ENCODE measurements around the gene TENM3.

TENM3 gene

DNA sequence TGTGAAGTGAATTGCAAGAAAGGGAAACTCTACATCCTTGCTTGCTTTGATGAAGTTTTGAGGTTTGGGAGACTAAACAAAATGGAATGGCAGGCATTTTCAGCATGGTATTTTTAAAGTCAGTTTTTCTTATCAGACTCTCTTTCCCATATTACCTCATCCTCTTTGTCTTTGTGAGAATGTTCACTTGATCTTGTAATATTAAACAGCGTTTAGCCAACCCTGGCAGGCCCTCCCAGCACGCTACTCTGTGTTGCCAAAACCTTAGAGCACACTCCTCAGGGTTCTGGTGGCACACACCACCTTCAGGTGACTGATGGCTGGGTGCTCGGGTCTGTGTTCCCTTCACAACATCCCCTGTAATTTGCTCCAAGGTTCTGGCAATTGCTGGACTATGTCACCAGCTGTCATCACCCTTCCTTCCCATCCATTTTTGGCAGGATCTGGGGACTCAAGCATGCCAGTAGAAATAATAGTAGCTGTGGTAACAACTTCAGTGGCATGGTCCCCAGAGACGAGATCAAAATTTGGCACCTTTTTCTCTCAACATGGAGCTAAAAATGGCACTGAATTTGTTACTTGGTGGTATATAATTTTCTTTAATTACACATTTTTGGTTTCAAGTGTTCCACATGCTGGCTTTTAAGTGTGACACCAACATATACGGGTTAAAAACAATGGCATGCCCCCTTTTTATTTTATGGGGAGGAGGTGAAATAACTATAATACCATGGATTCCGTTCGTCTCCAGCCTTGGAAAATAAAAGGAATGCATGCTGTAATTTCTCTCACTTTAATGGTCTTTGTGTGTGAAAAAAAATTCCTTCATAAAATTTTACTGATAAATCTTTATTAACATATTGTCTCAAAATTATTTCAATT lies 400.8 kb downstream of the TENM3 start:
- no peak for DNase-seq

DNA sequence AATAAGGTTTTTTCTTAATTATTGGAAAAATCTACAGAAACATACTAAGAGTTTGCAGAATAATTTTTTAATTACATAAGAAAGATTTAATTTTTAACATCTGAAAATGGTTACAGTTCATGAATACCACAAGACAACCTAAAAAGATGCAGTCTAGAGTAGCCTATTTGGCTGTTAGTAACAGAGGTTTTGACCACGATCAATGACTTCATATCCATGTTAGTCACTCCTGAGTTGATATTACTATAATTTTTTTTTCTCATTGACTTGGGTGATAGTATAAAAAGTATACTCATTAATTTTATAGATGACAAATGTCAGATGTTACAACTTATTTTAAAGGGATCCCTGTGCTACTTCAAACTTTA lies 401.5 kb downstream of the TENM3 start:
- DNase-seq, result no peak

DNA sequence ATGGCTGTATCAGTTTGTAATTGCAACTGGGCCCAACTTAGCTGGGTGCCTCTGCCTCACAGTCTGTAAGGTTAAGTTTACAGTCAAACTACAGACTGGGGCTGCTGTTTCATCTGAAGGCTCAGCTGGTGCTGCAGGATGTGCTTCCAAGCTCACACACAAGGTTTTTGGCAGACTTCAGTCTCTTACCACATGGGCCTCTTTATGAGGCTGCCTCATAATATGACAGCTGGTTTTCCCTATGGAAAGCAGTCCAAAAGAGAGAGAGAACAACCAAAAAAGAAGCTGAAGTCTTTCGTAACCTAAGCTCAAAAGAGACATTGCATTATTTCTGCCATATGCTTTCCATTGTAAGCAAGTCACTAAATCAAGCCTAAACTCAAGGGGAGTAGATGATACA lies 402.3 kb downstream of the TENM3 start:
- DNase-seq, result no peak

DNA sequence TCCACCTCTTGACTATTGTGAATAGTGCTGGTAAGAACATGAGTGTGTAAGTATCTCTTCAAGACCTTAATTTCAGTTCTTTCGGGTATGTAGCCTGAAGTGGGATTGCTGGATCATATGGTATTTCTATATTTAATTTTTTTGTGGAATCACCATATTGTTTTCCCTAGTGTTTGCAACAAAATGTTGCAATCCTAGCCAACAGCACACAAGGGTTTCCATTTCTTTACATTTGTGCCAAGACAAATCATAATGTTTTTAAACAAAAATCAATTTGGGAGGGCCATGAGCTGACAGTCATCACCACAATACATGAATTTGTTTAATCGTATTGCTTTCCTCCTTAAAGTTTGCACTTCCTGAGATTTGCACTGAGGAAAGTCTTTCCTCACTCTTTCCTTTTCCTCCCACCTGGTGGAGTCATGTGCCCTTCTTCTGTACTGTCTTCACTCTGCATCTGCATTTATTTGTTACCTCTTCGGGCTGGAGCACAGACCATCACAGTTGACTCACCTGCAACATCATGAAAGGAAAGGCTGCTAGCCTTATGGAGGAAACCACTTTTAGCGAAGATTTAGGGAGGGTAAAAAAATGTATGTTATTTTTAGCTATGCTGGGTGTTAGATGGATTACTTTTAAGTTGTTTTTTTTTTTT lies 404.6 kb downstream of the TENM3 start:
- no peak for DNase-seq

DNA sequence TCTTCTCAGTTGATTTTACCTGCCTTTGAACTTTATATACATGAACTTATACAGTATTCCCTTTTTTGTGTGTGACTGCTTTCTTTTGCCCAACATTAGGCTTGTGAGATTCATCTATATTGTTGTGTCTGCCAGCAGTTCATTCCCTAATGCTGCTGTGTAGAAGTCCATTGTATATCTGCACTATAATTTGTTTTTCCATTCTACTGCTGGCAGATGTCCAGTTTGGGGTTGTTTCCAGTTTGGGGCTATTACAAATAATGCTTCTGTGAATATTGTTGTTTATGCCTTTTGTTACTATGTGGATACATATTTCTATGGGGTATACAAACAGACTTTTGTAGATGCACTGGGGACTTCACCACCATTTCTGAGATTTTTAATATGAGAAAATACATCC lies 405.6 kb downstream of the TENM3 start:
- DNase-seq, result no peak

DNA sequence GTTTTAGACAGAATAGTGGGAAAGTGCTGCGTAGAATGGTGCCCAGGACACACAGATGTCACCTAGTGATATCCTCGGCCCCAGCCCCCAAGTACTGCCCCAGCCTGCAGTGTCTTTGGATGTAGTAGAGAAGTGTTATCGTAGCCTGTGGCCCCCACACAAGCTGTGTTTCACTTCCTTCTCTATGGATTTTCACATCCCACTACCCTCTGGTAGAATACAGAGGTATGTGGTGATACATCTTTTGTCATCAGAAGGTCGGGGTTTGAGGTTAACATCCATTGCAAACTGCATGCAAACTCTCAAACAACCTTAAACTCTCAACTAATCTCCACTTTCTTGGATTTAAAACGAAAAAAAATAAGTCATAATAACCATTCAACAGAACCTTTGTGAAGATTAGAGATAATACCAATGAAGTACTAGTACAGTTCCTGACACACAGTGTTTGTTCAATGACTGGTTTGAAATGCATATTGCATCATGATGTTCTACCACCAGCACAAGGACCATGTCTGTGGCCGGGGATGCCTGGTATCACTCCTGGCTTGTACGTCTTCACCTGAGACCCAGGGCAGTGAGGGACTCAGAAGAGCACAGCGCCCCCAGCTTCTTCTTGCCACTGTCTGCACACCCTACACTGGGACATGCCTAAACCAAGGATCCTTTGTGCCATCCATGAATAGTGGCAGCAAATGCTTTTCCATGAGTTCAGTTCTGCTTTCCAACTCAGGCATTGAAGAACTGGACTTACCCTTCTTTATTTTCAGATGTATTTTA lies 406.7 kb downstream of the TENM3 start:
- DNase-seq, result no peak

DNA sequence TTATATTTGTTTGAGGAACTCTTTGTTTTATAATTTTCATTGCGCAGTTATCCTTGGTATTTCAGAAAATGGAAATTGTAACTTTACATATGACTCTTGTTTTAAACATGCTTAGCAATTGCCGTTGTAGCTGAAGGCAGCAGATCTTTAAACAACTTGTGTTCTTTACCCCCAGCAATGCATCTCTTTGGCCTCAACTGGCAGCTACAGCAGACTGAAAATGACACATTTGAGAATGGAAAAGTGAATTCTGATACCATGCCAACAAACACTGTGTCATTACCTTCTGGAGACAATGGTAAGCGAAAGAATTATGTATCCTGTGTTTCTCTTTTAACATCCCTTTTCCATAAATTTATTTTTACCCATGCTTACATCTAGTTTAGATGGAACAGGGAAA lies 410.4 kb downstream of the TENM3 start:
- no peak for DNase-seq

DNA sequence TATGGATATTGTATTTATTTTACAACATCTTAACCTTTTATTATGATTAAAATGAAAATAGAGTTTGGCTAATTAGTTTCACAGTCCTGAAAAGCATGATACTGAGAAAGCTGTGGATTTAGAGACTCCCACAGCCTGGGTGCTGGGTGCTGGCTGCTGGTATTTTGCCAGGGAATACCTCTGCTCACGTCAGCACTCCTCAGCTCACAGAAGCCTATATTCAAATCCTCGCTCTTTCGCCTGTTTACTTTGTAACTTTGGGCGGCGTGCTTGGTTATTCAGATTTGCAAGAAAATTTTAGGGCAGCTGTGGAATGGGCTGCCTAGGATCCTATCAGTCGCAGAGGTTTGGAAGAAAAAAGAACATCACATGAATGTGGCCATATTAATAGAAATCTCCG lies 412.1 kb downstream of the TENM3 start:
- no peak for DNase-seq

DNA sequence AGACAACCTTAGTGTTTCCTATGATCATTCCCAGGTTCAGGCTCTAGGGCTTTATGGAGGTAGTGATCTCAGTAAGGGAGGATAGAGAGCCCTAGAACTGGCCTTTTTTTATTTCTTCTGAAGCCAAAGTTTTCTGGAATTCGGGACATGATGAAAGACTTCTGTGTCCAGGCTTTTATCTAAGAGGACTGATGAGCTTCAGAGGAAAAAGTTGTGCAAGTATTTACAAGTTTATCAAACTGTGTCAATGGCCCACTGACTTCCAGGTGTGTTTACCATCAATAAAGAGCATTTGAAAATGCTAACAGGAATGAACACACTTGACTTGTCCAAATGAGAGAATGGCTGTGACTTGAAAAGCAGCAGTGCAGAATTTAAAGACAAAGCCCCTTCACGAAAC lies 419.3 kb downstream of the TENM3 start:
- no peak for DNase-seq

DNA sequence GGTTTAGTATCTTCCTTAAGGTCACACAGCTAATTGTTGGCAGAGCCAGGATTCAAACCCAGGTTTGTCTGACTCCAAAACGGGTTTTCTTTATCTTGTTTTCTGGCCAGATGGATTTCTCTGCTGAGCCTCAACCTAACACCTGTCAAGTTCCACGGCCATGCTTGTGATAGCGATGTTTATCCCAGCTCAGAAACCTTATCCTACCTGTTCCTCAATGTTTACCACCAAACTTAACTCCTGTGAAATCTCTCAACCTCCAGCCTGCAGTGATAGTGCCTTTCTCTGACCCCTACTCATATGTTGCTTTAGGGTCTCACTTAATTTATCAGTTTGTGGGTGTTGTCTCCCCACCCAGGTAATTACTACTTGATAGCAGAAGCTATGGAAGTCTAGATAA lies 428.0 kb downstream of the TENM3 start:
- DNase-seq, result no peak

DNA sequence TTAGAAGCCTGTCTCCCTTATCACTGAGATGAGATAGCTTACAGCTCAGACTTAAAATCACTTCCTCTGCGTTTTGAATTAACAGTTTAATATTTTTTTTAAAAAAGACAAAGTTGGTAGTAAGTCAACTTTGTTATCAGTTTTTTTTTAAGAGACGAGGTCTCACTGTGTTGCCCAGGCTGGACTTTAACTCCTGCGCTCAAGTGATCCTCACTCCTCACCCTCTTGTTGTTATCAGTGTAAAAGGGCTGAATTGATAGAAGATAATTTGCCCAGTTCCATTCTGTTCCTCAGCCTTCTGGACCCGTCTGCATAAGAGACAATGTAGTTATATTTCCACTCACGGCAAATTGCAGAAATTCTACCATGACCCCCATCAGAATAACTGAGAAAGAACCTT lies 428.5 kb downstream of the TENM3 start:
- no peak for DNase-seq

DNA sequence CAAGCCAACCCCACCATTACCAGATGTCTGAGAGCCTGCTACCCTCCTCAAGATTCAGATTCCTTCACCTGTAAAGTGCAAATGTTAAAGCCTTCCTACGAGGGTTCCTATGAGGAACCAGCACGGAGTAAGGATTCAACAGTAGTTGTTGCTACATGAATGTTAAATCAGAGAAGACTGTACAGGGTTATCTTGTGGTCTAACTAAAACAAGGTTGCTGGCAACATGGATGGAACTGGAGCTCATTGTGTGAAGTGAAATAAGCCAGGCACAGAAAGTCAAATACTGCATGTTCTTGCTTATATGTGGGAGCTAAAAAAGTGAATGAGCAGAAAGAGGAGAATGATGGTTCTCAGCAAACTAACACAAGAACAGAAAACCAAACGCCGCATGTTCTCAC lies 435.4 kb downstream of the TENM3 start:
- DNase-seq, result no peak

DNA sequence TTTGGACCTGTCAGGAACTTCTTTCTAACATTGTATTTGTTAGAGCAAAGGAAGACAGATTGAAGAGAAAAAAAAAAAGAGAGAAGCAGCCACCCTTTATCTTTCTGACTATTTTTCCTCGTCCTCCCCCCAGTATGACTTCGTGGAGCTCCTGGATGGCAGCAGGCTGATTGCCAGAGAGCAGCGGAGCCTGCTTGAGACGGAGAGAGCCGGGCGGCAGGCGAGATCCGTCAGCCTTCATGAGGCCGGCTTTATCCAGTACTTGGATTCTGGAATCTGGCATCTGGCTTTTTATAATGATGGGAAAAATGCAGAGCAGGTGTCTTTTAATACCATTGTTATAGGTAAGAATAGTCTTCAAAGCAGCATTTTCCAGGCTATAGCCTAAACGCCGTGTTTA lies 436.3 kb downstream of the TENM3 start:
- no peak for DNase-seq

DNA sequence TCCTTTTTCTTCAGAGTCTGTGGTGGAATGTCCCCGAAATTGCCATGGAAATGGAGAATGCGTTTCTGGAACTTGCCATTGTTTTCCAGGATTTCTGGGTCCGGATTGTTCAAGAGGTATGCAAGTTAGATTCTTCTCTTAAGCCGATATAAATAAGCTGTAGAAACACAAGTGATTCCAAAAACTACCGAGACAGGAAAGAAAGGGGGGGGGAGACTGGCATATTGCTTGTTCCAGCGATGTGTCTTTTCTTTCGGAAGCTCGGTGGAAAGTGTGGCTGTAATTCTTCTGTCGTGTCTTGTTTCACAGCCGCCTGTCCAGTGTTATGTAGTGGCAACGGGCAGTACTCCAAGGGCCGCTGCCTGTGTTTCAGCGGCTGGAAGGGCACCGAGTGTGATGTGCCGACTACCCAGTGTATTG lies 437.0 kb downstream of the TENM3 start:
- no peak for DNase-seq

DNA sequence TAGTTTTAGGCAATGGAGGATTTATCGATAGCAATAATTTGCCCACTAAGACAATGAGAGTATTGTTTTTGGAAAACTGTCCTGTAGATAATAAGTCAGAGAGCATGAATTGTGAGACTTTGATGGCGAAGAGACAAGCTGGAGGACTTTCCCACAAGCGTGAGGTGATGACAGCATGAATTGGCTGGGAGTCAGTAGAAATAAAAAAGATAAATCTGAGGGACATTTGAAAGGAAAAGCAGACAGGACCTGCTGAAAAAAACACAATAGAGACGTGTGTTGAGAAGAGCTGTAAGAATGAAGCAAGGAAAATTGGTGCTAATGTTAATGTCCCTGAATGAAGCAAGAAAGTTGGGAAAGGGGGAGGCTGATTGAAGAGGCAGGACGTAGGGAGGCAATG lies 440.5 kb downstream of the TENM3 start:
- DNase-seq, result no peak

DNA sequence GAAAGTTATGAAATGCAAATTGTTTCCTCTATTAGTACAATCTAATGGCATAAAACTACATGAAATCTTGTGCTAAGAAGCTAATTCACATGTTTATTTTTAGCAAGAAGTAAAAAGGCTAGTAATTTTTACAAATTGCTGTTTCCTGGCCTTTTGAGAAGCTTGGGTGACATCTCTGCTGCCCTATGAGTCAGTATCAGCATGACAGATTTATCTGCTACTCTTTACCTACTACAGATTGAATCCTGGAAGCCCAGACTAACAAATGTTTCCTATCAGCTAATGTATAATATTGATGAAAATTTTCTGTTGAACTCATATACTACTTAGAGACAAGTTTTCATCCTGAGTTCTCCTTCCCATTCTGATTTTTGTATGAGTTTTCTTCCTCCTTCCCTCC lies 441.6 kb downstream of the TENM3 start:
- DNase-seq, result no peak

DNA sequence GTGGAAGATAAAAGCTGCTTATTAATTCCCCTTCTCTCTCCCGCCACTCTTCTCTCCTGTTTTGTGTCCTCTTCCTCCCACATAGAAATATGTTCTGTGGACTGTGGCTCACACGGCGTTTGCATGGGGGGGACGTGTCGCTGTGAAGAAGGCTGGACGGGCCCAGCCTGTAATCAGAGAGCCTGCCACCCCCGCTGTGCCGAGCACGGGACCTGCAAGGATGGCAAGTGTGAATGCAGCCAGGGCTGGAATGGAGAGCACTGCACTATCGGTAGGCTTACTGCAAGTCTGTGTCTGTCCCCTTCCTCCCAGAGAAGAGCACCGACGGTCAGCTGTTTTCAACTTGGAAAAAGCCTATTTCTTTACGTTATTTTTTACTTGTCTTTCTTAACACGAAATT lies 444.9 kb downstream of the TENM3 start:
- DNase-seq, result no peak

DNA sequence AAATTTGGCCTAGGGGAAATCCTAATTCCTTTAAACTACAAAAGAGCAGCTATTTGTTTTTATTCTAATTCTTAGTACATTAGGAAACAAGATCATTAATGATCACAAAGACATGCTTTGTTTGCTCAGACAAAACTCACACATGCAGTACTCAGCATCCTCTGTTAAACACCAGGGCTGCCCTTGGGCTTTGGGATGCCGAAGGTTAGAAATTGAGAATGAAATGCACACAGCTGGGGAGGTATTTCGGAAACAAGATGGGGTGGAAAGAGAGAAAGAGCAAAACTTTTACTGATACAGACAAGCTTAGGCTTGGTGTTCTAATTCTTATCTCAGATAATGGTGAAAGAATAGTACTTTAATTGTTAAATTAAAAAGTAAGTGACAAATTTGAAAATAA lies 451.3 kb downstream of the TENM3 start:
- DNase-seq, result no peak

DNA sequence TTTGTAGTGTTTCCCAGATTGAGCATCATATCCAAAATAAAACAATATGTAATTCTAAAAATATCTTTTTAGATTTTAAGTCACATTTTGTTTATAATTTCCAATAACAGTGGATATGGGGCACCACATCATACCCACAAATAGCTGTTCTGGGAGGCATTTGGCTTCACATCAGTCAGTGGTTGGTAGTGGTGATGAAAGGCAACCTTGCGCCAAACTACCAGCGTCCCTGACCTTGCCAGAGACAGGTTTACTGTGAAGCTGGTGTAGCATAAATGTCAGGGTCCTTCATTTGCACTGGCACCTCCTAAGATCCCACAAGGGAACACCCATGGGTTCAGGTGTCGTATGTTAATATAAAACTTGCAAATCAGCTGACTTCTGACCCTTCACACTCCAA lies 451.8 kb downstream of the TENM3 start:
- DNase-seq, result no peak

DNA sequence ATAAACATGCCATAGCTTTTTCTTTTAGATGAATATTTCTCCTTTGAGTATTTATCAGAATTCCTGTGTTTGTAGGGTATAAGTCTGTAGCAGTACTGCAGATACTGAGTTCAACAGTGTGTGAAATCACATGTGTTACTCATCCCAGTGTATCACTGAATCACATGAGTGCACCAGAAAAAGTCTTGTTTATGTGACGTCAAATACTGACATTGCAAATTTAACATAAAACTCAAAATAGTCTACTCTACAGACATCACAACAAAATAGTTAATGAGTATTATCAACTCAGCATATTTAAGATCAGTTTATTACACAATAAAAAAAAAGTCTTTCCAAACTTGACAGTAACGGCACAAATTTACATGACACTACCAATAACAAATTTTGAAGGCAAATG lies 452.6 kb downstream of the TENM3 start:
- DNase-seq, result no peak

DNA sequence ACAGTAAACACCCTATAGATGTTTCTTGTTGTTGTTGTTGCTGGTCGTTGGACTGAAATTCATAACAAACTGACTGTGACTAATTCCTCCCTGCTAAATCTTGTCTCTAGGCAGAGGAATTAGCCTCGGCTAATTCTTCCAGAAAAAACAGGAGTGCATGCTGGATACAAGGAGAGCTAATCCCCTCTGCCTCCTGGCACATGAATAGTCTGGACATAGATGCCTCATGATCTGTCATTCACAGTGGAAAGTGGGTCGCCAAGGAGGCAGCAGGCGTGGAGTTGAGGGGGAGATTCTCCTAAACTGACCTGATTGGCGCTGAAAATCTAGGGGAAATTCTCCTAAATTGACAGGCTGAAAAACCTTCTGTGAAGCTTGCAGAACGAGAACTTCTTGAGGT lies 453.9 kb downstream of the TENM3 start:
- no peak for DNase-seq

DNA sequence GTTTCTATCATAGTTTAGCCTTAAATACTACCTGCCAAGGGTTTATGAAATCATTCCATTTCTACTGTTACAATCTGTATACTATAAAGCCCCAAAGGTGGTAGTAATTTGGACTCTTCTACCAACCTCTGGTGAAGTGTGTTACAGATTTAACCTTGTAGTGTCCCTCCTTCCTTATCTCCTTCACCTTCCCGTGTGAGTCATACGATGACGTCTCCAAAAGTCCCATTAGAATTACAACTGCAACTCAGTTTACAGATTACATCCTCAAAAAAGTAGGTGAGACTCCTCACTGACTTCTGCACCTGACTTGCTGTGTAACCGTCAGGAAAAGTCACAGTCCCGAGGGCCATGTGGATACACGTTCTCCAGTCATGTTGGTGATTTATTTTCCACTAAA lies 455.0 kb downstream of the TENM3 start:
- DNase-seq, result no peak

DNA sequence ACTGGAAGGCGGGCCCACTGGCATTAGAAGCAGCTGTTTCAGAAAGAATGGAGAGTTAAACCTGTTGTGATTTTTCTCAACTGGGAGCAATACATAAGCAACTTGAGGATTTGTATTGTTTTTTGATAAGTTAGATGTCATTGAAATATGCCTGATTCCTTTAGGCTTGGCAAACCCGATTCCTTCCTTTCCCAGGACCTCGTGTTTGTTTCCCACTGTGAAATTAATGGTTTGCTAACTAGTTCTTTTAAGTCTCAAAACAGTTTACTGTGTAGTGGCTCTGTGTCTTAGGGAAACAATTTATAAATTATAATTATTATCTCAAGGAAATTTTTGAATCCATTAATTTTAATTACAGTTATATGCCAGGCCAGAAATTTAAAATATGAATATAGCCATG lies 456.0 kb downstream of the TENM3 start:
- DNase-seq, result no peak

DNA sequence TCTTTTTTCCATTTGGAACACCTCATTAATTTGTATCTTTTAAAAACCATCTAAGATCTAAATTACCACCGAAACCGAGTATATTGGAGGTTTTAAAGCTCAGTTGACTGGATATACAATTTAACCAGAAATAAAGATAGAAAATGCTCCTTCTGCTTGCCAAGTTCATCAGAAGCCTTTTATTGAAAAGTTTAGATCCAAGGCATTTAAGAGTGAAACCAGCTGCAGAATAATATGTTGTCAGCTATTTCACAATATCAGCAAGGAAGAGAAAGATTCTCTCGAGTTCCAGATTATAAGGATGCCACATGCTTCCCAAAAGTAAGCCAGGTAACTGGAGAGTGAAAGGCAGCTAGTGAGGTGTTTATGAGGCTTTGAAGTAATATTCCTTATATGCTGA lies 456.6 kb downstream of the TENM3 start:
- DNase-seq, result no peak
